ENCODE data around the gene TMEM260.
"Not testable (repeated sequence)": the region's sequence is repeated elsewhere in the genome, so short reads cannot be mapped to it uniquely, and the experiment has no call there.

The TMEM260 gene

DNA sequence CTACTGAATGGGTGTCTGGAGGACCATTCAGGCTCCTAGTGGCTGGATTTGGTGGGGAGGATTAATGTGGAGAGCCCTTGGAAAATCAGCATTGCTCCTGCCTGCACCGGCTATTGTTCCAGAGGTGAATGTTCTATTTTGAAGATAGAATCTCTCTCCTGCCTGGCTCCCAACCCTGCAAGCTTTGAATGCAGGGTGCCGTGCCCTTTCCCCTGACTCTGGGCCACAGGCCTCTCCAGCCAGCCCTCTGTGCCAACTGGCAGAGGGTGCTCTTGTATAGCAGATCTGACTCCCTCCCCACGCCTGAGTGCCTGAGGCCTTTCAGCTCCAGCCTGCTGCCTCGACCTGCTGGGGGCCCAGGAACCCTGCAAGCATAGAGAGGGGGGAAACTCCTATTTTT, 106.8 kb downstream of the TMEM260 start:
- no peak for DNase-seq

DNA sequence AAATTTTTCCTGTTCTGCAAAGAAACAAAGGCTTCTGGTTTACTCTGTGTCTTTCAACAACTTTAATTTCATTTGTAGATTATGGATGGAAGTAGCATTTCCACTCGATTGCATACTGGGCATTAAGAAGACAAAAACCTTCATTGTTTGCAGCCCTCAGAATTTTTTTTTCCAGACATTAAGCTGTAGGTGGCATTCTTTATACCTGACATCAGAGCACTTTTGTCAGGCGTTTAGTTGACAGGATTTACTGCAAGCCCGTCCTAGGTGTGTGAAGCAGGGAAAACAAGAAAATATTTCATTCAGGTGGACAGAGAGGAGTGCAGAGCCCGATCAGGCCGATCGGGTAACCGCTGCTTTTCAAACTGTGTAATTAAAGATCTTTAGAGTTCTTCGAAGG, 107.5 kb downstream of the TMEM260 start:
- no peak for DNase-seq

GRCh38 chr14:56694609-56695008, 115.0 kb downstream of the TMEM260 start:
- DNase-seq: no peak

GRCh38 chr14:56695216-56695615, 115.6 kb downstream of the TMEM260 start:
- DNase-seq: not testable (repeated sequence)
